A549 (cell line): Measurements from ENCODE around the gene UCP2. TPM values are rescaled to one million over a fixed set of nuclear protein-coding genes. Genes with fewer than 3 reads are reported as not detected.

ENCODE experiments used
- ATAC-seq, 2 experiments: fragments of 200-7000 bp in 1 of 2; fragments of >200 bp in 1 of 2; cut with Nextera tagmentation in 1 of 2; cut with Tn5 transposase in 1 of 2; 3 replicates each; pipeline versions ENCODE4 v1.8.0 to v1.9.1; 2018 to 2020; ENCODE audit warnings: mild to moderate bottlenecking in 1 of 2, moderate library complexity in 1 of 2
- CTCF ChIA-PET: fragments of 300-600 bp; sonication (Branson Sonifier 250); formaldehyde crosslinking; extraction: SDS; loops from one replicate; lab custom pipeline; 2021; ENCODE audit warnings: antibody characterized with exemption, inconsistent platforms; lab: Yijun Ruan, JAX
- POLR2A ChIA-PET: fragments of 350-600 bp; formaldehyde crosslinking; extraction: SDS; loops from one replicate; lab custom pipeline; 2021; ENCODE audit warnings: antibody characterized with exemption, inconsistent platforms; lab: Yijun Ruan, JAX
- DNase-seq, 2 experiments: peaks; one replicate each; pipeline versions ENCODE4 v3.0.0 to v3.0.0-alpha.2; 2011 to 2016; ENCODE audit warnings: low read depth in 1 of 2, low spot score in 1 of 2
- FAIRE-seq: peaks from 2 replicates; lab custom pipeline; 2011; peaks lifted over from hg19 to GRCh38; lab: Jason Lieb, UNC
- H3K27ac ChIP-seq, 2 experiments: fragments of >200 bp; sonication (Bioruptor Twin); formaldehyde crosslinking; 3 replicates each; pipeline ENCODE4 v1.5.1; 2016 to 2017
- H3K4me1 ChIP-seq: fragments of >200 bp; sonication (Bioruptor Twin); formaldehyde crosslinking; 3 replicates; pipeline ENCODE4 v1.6.1; 2016
- H3K4me2 ChIP-seq: fragments of >200 bp; sonication (Bioruptor Twin); formaldehyde crosslinking; 3 replicates; pipeline ENCODE4 v1.6.1; 2016
- H3K4me3 ChIP-seq: fragments of >200 bp; sonication (Bioruptor Twin); formaldehyde crosslinking; 3 replicates; pipeline ENCODE4 v1.5.1; 2016
- H3K9me3 ChIP-seq: fragments of >200 bp; sonication (Bioruptor Twin); formaldehyde crosslinking; 3 replicates; pipeline ENCODE4 v1.6.1; 2016
- BCL3 ChIP-seq: fragments of >200 bp; sonication (Bioruptor Twin); formaldehyde crosslinking; IDR thresholded peaks from 3 replicates; pipeline ENCODE4 v1.6.1; 2016
- CBX8 ChIP-seq: fragments of 200-600 bp; sonication (generic); IDR thresholded peaks from 2 replicates; pipeline ENCODE4 v1.6.1; 2016
- CEBPB ChIP-seq, 2 experiments: fragments of >200 bp in 1 of 2; sonication (Bioruptor Twin) in 1 of 2; formaldehyde crosslinking in 1 of 2; IDR thresholded peaks; 2 replicates each; pipeline ENCODE4 v1.6.1; 2012 to 2016
- CHD4 ChIP-seq: fragments of 200-600 bp; sonication (generic); IDR thresholded peaks from 2 replicates; pipeline ENCODE4 v1.6.1; 2016; ENCODE audit warnings: antibody characterized with exemption, mild to moderate bottlenecking, borderline replicate concordance
- CTCF ChIP-seq: fragments of >200 bp; sonication (Bioruptor Twin); formaldehyde crosslinking; IDR thresholded peaks from 3 replicates; pipeline ENCODE4 v1.5.1; 2016
- E2F6 ChIP-seq: IDR thresholded peaks from 2 replicates; pipeline ENCODE4 v1.6.1; 2012; ENCODE audit warnings: low read depth, borderline replicate concordance
- ELK1 ChIP-seq: fragments of 150-350 bp; IDR thresholded peaks from 2 replicates; pipeline ENCODE4 v1.6.1; 2014; ENCODE audit warnings: low read depth, mild to moderate bottlenecking, low read length
- FOXS1 ChIP-seq: fragments of 250-450 bp; sonication (Bioruptor Pico); IDR thresholded peaks from 2 replicates; pipeline ENCODE4 v1.5.0; 2020; ENCODE audit warnings: mild to moderate bottlenecking, moderate library complexity
- GATA3 ChIP-seq: IDR thresholded peaks from 2 replicates; pipeline ENCODE4 v1.6.1; 2012; ENCODE audit warnings: borderline replicate concordance
- HES2 ChIP-seq: fragments of >200 bp; sonication (Bioruptor Twin); formaldehyde crosslinking; IDR thresholded peaks from 2 replicates; pipeline ENCODE4 v1.6.1; 2016
- HOXB13 ChIP-seq: fragments of 250-450 bp; sonication (Bioruptor Pico); IDR thresholded peaks from 2 replicates; pipeline ENCODE4 v1.5.0; 2020; ENCODE audit warnings: low read depth, mild to moderate bottlenecking, moderate library complexity
- NFE2L2 ChIP-seq: fragments of 150-350 bp; conservative IDR thresholded peaks from 2 replicates; pipeline ENCODE4 v1.6.1; 2014; ENCODE audit warnings: low read length
- NPAS2 ChIP-seq: fragments of 250-450 bp; sonication (Bioruptor Pico); IDR thresholded peaks from 2 replicates; pipeline ENCODE4 v1.8.0; 2022; ENCODE audit warnings: mild to moderate bottlenecking, moderate library complexity, borderline replicate concordance
- PBX3 ChIP-seq: IDR thresholded peaks from 2 replicates; pipeline ENCODE4 v1.6.1; 2012
- PHF8 ChIP-seq: fragments of 200-600 bp; sonication (generic); IDR thresholded peaks from 2 replicates; pipeline ENCODE4 v1.6.1; 2016; ENCODE audit warnings: low read depth, mild to moderate bottlenecking, antibody characterized with exemption, moderate library complexity, borderline replicate concordance
- POLR2A ChIP-seq: IDR thresholded peaks from 2 replicates; pipeline ENCODE4 v1.6.1; 2012; ENCODE audit warnings: mild to moderate bottlenecking, low read length
- REST ChIP-seq: fragments of 200-600 bp; sonication (generic); IDR thresholded peaks from 2 replicates; pipeline ENCODE4 v1.6.1; 2016; ENCODE audit warnings: antibody characterized with exemption, mild to moderate bottlenecking, moderate library complexity
- SMC3 ChIP-seq: fragments of >200 bp; sonication (Bioruptor Twin); formaldehyde crosslinking; IDR thresholded peaks from 3 replicates; pipeline ENCODE4 v1.6.1; 2018; ENCODE audit warnings: inconsistent platforms
- ZSCAN20 ChIP-seq: fragments of 250-450 bp; sonication (Bioruptor Pico); IDR thresholded peaks from 2 replicates; pipeline ENCODE4 v1.8.0; 2022; ENCODE audit warnings: mild to moderate bottlenecking, moderate library complexity
- WGBS: methylation state at CpG from one replicate; pipeline ENCODE4 v1.1.6; 2017; ENCODE audit errors: missing lambda C conversion rate; 5-methylcytosine and 5-hydroxymethylcytosine counted together
- polyA plus RNA-seq, 4 experiments: library from polyadenylated mRNA; depleted of rRNA in 3 of 4; stranded (reverse); fragments of >200 nt; fragmentation: RNase III in 1 of 4; extraction: RNeasy Plus Mini Kit Qiagen cat#74134 plus additional on column Dnase treatment in 1 of 4; gene quantifications; 2 replicates in 3 of 4; 3 replicates in 1 of 4; pipeline ENCODE4 v1.2.3, GENCODE V29; 2011 to 2017

UCP2 gene
- polyA plus RNA-seq, 2 of the 4 experiments (the other 2 are of a cell fraction), result 51.6 to 131 TPM

GRCh38 chr11:73996161-73996747, 13.6 kb upstream of the UCP2 start:
- POLR2A ChIA-PET, result no interaction called here
- TF ChIP-seq HOXB13 (CRISPR knock-in tag) (no peak), HES2 (no peak), CHD4 (no peak), ZSCAN20 (CRISPR knock-in tag) (no peak), POLR2A (no peak), BCL3 (no peak), PHF8 (no peak), ELK1 (no peak), PBX3 (no peak), CEBPB (IDR thresholded peaks at IDR 0.05) (no peak), SMC3 (no peak), NPAS2 (CRISPR knock-in tag) (no peak), CBX8 (no peak), E2F6 (no peak), FOXS1 (no peak)
- TF ChIP-seq, all 56 proteins: peak for 0
- CTCF ChIA-PET, result interaction anchor here (0.5 kb wide), 1 partner anchor 1118 kb away, joined by 3 read pairs; no protein-coding TSS in a partner anchor
- no peak overlapping the region for H3K4me3 ChIP-seq
- ATAC-seq, result no peak; a peak in 1 of 6 replicates
- WGBS, result 73% methylated on average over 4 of the region's 4 CpGs
- H3K9me3 ChIP-seq, result no peaks in the 10 kb centered on the region
- H3K4me1 ChIP-seq, result no peaks in the 10 kb centered on the region
- FAIRE-seq, result no peak
- no peak overlapping the region for H3K27ac ChIP-seq
- H3K4me2 ChIP-seq, result no peak overlapping the region
- DNase-seq, result no peak

GRCh38 chr11:73995731-73996130, 13.1 kb upstream of the UCP2 start:
- no peak overlapping the region for H3K4me3 ChIP-seq
- no peaks in the 10 kb centered on the region for H3K4me1 ChIP-seq
- ChIA-PET POLR2A (no interaction called here), CTCF (interaction anchor here (0.5 kb wide), 1 partner anchor 1117 kb away, joined by 3 read pairs; no protein-coding TSS in a partner anchor)
- TF ChIP-seq GATA3 (no peak), REST (no peak), PBX3 (no peak), CTCF (no peak), NFE2L2 (no peak)
- H3K4me2 ChIP-seq, result no peak overlapping the region
- ATAC-seq (no peak), FAIRE-seq (no peak), DNase-seq (no peak)
- 43% methylated on average over 2 of the region's 2 CpGs for WGBS
- no peak overlapping the region for H3K27ac ChIP-seq
- no peaks in the 10 kb centered on the region for H3K9me3 ChIP-seq
